NCI-H774 (cell line): ENCODE results near the gene CES2.
"Not testable (repeated sequence)": the region's sequence is repeated elsewhere in the genome, so short reads cannot be mapped to it uniquely, and the experiment has no call there.

Experiments
- DNase-seq: peaks from one replicate; lab custom pipeline; 2025; lab: John Stamatoyannopoulos, UW

Gene CES2

GRCh38 chr16:66953462-66954096, 18.3 kb downstream of the CES2 start:
- DNase-seq = no peak

DNA sequence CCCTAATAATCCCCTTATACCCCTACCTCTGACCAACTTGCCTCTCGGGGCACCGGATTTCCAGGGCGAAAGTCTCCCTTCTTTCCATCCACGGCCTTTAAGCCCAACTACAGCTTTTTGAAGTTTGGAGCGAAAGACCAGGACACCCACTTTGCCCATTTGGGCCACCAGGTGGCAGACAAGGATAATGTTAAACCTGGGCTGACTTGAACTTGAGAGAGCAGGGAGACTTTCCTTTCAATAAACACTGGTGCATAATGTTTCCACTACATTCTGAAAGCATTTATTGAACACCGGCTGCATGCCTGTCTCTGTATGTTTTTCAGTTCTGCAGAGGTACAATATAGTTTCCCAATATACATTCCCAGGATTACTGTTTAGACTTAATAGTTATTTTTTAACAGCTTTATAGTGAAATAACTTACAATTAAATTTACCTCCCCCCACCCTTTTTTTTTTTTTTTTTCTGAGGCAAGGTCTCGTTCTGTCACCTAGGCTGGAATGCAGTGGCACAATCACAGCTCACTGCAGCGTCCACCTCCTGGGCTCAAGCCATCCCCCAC, 18.9 kb downstream of the CES2 start:
- DNase-seq = peak; percentile 31

- not testable (repeated sequence) for DNase-seq
Measured at GRCh38 chr16:66955363-66956153, 20.2 kb downstream of the CES2 start.

DNA sequence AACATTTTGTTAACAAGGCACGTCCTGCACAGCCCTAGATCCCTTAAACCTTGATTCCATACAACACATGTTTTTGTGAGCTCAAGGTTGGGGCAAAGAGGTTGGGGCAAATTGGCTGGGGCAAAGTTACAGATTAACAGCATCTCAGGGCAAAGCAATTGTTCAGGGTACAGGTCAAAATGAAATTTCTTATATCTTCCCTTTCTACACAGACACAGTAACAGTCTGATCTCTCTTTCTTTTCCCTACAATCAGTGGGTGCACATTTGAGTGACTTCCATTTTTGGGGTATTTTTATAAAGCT, 20.8 kb downstream of the CES2 start:
- DNase-seq = not testable (repeated sequence)

- DNase-seq = no peak
Measured at GRCh38 chr16:66958857-66959703, 23.8 kb downstream of the CES2 start.

- no peak for DNase-seq
Measured at GRCh38 chr16:66959704-66960161, 24.4 kb downstream of the CES2 start.

- DNase-seq = no peak
Measured at GRCh38 chr16:66960270-66960669, 25.0 kb downstream of the CES2 start.

- peak; percentile 32 for DNase-seq
Measured at GRCh38 chr16:66961065-66961744, 25.9 kb downstream of the CES2 start, which contains the start of gene CES3. TSS of gene CES3 (plus strand) at chr16:66961266. CDS start at chr16:66961308, 42 bp downstream.

GRCh38 chr16:66961914-66962313, 26.6 kb downstream of the CES2 start:
- no peak for DNase-seq

GRCh38 chr16:66964049-66964448, 28.7 kb downstream of the CES2 start:
- DNase-seq = no peak

DNA sequence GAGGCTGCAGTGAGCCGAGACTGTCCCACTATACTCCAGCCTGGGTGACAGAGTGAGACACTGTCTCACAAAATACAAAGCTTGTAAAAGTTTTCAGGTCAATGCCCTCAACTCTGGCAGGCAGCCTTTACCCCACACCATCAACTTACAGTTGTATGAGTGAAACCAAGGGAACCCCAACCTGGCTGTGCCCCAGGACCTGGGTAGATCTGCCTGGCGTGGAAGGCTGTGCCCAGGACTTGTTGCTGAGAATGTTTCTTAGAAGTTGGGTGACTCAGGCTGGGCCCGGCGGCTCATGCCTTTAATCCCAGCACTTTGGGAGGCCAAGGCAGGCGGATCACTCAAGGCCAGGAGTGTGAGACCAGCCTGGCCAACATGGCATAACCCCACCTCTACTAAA, 33.5 kb downstream of the CES2 start:
- no peak for DNase-seq

DNA sequence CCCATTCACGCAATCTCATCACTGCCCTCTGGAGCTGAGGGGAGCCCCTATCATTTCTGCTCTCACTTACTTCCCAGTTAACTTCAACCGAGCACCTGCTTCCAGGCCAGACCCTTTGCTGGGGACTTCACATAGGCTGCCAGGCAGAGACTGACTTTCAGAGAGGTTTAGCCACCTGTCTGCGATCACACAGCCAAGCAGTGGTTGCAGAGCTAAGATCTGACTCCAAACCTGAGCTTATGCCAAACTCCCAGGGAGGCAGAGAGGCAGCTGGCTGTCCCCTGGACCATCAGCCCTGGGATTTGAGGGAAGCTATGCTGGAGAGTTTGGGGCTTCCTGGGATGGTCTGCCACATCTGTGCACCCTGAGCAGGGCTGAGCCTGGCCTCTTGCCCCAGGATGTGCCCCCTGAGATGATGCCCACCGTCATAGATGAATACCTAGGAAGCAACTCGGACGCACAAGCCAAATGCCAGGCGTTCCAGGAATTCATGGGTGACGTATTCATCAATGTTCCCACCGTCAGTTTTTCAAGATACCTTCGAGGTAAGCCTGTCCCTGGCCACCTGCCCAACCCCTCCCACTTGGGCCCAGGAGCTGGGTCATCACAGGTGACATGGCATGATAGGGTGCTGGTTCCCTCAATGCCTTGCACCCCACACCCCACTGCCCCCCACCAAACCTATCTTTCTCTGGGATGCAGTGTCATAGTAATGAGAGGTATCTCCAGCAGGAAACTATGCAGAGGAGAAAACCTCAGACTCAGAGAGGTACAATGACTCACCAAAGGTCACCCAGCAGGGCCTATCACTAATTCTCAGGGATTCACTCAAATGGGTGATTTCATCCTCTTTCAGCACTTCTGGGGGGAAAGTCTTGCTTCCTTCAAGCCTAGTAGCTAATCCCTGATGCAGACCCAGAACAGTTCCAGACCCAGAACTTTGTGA, 35.7 kb downstream of the CES2 start:
- no peak for DNase-seq

GRCh38 chr16:66972983-66973382, 37.7 kb downstream of the CES2 start:
- no peak for DNase-seq

DNA sequence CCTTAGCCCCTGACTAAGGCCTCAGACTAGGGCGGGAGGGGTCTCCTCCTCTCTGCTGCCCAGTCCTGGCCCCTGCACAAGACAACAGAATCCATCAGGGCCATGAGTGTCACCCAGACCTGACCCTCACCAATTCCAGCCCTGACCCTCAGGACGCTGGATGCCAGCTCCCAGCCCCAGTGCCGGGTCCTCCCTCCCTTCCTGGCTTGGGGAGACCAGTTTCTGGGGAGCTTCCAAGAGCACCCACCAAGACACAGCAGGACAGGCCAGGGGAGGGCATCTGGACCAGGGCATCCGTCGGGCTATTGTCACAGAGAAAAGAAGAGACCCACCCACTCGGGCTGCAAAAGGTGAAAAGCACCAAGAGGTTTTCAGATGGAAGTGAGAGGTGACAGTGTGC, 38.4 kb downstream of the CES2 start:
- no peak for DNase-seq

DNA sequence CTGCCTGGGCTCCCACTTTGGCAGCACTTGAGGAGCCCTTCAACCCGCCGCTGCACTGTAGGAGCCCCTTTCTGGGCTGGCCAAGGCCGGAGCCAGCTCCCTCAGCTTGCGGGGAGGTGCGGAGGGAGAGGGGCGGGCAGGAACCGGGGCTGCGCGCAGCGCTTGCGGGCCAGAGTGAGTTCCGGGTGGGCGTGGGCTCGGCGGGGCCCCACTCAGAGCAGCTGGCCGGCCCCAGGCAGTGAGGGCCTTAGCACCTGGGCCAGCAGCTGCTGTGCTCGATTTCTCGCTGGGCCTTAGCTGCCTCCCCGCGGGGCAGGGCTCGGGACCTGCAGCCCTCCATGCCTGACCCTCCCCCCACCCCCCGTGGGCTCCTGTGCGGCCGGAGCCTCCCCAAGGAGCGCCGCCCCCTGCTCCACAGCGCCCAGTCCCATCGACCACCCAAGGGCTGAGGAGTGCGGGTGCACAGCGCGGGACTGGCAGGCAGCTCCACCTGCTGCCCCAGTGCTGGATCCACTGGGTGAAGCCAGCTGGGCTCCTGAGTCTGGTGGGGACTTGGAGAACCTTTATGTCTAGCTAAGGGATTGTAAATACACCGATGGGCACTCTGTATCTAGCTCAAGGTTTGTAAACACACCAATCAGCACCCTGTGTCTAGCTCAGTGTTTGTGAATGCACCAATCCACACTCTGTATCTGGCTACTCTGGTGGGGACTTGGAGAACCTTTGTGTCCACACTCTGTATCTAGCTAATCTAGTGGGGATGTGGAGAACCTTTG, 39.0 kb downstream of the CES2 start:
- not testable (repeated sequence) for DNase-seq

GRCh38 chr16:66974932-66975246, 39.6 kb downstream of the CES2 start:
- DNase-seq = not testable (repeated sequence)

DNA sequence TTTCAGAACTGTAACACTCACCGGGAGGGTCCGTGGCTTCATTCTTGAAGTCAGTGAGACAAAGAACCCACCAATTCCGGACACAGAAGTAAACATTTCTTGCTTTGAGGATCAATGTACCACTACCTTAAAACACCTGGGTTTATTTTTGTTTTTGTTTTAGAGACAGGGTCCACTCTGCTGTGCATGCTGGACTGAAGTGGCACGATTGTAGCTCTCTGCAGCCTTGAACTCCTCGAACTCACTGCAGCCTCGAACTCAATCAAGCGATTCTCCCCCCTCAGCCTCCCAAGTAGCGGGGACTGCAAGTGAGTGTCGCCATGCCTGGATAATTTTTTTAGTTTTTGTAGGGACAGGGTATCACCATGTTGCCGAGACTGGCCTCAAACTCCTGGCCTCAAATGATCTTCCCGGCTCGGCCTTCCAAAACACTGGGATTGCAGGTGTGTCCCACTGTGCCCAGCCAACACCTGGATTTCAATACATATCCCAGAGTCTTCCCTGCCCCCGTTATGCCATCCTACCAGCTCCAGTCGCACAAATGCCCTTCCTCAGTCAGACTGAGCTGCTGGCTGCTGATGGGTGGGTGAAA, 40.1 kb downstream of the CES2 start:
- no peak for DNase-seq

DNA sequence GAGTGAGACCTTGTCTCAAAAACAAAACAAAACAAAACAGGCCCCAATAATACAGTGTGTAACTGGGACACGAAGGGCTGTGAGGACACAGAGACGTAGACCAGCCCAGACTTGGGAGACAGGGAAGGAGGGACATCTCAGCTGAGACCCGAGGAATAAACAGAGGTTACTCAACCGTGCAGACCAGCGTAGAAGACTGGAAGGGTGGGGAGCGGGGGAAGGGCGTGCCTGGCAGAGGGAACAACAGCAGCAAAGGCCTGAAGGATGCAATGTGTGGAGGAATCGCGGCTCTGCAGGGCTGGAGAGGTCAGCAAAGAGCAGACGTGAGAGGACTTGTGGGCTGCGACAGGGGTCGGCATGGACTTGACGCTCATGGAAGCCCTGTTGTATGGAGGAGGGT, 41.4 kb downstream of the CES2 start:
- no peak for DNase-seq

DNA sequence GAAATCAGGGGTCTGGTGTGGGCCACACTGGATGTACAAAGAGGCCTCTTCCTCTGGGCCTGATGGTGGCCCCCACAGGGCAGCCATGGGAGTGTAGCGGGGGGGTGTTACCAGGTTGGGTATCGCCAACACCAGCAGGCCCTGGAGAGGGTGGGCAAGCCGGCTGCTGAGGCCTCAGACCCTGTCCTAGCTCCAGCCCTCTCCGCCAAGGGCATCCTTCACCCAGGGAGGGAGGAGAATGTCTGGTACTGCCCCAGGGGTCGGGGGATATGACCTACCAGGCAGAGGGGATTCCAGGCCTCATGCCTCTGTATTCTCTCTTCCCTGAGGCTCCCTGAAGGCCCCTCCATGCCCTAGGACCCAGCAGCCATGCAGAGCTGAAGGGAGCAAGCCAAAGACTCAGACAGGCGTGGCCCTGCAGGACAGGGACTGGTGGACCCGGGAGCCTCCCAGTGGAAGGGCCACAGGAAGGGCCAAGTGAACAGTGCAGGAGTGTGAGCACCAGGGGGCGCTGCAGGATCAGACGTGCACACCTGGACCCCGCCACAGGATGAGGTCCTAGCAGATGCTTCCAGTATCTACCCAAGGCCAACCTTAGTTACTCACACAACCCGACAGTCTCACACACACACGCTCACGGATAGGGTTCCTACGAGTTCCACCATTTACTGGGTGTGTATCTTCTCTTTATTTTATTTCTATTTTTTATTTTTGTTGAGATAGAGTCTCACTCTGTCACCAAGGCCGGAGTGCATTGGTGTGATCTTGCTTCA, 42.2 kb downstream of the CES2 start:
- DNase-seq = peak; percentile 27
